Breast epithelium (tissue), 4 donors: Measurements from ENCODE around the gene ARPIN. TPM values are rescaled to one million over a fixed set of nuclear protein-coding genes. Genes with fewer than 3 reads are reported as not detected.
"Not testable (repeated sequence)": the region's sequence is repeated elsewhere in the genome, so short reads cannot be mapped to it uniquely, and the experiment has no call there.

ENCODE experiments used
- DNase-seq, 2 donors: peaks; one replicate each; pipeline ENCODE4 v3.0.0-alpha.2; 2019; ENCODE audit warnings: low spot score in 2 of 2
- H3K27ac ChIP-seq, 2 donors: fragments of 200-600 bp; sonication (generic) in 1 of 2; one replicate each; pipeline ENCODE4 v1.5.1; 2016 to 2019; ENCODE audit warnings: mild to moderate bottlenecking in 1 of 2
- H3K27me3 ChIP-seq, 2 donors: fragments of 200-600 bp; sonication (generic) in 1 of 2; one replicate each; pipeline versions ENCODE4 v1.5.1 to v1.6.0; 2017 to 2019; ENCODE audit warnings: control low read depth in 1 of 2, mild to moderate bottlenecking in 1 of 2
- H3K36me3 ChIP-seq: fragments of 200-600 bp; one replicate; pipeline ENCODE4 v1.5.1; 2019
- H3K4me1 ChIP-seq, 2 donors: fragments of 200-600 bp; sonication (generic); one replicate each; pipeline ENCODE4 v1.5.1; 2016 to 2019; ENCODE audit warnings: control low read depth in 1 of 2
- H3K4me3 ChIP-seq, 3 donors: fragments of 200-600 bp; sonication (generic); 1 replicate in 2 of 3; 2 replicates in 1 of 3; pipeline ENCODE4 v1.5.1; 2016 to 2019; ENCODE audit warnings: mild to moderate bottlenecking in 3 of 3, moderate library complexity in 2 of 3
- H3K9me3 ChIP-seq, 2 donors: fragments of 200-600 bp; sonication (generic) in 1 of 2; one replicate each; pipeline ENCODE4 v1.5.1; 2016 to 2019; ENCODE audit warnings: control low read depth in 1 of 2
- POLR2A ChIP-seq: fragments of 450-650 bp; IDR thresholded peaks from one replicate; pipeline ENCODE4 v1.6.1; 2016; ENCODE audit warnings: antibody characterized with exemption, mild to moderate bottlenecking, moderate library complexity
- POLR2AphosphoS5 ChIP-seq, 3 donors: sonication (generic); formaldehyde crosslinking; IDR thresholded peaks; one replicate each; pipeline ENCODE4 v1.6.1; 2017; ENCODE audit warnings: antibody characterized with exemption in 3 of 3
- intact Hi-C: fragments of 100-400 bp; cut with DNase I; formaldehyde crosslinking; loops from one replicate; pipeline ENCODE4 v1.15.1; 2023; ENCODE audit warnings: low total_unique reads
- total RNA-seq, 3 donors: library from RNA; depleted of rRNA; stranded (reverse); fragments of >200 nt; gene quantifications; one replicate each; pipeline ENCODE4 v1.1.0, GENCODE V29; 2016
- TF ChIP-seq, protein P1 (sequence below), 3 donors: fragments of 450-650 bp; IDR thresholded peaks; one replicate each; pipeline ENCODE4 v1.5.1; 2016 to 2017; ENCODE audit warnings: antibody characterized with exemption in 3 of 3, mild to moderate bottlenecking in 3 of 3, moderate library complexity in 3 of 3

Gene ARPIN
- total RNA-seq, 3 donors from 2014 or later: 14.6 to 22.3 (median 17.0) TPM

DNA sequence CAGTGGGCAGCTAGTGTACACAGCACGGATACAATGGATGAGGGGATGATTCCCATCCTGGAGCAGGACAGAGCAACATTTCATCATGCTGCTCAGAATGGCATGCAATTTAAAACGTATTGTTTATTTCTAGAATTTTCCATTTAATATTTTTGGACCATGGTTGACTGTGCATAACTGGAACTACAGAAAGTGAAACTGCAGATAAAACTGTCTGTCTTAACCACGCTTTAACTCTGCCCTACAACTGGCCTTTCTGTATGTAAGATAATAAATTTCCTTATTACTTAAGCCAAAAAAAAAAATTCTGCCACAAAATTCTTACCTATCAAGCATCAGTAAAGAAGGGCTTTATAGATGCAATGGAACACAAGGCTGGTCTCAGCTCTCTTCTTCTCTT, 52.3 kb downstream of the ARPIN start:
- no peak overlapping the region for H3K27ac ChIP-seq
- DNase-seq: no peak
- no peaks in the 10 kb centered on the region for H3K36me3 ChIP-seq
- intact Hi-C loops: no loop called here
- H3K4me3 ChIP-seq: no peak overlapping the region
- H3K9me3 ChIP-seq: no peaks in the 10 kb centered on the region
- TF ChIP-seq POLR2A (no peak), POLR2AphosphoS5 (IDR thresholded peaks at IDR 0.05) (no peak)
- TF ChIP-seq, protein P1, sequence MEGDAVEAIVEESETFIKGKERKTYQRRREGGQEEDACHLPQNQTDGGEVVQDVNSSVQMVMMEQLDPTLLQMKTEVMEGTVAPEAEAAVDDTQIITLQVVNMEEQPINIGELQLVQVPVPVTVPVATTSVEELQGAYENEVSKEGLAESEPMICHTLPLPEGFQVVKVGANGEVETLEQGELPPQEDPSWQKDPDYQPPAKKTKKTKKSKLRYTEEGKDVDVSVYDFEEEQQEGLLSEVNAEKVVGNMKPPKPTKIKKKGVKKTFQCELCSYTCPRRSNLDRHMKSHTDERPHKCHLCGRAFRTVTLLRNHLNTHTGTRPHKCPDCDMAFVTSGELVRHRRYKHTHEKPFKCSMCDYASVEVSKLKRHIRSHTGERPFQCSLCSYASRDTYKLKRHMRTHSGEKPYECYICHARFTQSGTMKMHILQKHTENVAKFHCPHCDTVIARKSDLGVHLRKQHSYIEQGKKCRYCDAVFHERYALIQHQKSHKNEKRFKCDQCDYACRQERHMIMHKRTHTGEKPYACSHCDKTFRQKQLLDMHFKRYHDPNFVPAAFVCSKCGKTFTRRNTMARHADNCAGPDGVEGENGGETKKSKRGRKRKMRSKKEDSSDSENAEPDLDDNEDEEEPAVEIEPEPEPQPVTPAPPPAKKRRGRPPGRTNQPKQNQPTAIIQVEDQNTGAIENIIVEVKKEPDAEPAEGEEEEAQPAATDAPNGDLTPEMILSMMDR (IDR thresholded peaks at IDR 0.05): no peak
- no peaks in the 10 kb centered on the region for H3K27me3 ChIP-seq
- H3K4me1 ChIP-seq: no peaks in the 10 kb centered on the region

DNA sequence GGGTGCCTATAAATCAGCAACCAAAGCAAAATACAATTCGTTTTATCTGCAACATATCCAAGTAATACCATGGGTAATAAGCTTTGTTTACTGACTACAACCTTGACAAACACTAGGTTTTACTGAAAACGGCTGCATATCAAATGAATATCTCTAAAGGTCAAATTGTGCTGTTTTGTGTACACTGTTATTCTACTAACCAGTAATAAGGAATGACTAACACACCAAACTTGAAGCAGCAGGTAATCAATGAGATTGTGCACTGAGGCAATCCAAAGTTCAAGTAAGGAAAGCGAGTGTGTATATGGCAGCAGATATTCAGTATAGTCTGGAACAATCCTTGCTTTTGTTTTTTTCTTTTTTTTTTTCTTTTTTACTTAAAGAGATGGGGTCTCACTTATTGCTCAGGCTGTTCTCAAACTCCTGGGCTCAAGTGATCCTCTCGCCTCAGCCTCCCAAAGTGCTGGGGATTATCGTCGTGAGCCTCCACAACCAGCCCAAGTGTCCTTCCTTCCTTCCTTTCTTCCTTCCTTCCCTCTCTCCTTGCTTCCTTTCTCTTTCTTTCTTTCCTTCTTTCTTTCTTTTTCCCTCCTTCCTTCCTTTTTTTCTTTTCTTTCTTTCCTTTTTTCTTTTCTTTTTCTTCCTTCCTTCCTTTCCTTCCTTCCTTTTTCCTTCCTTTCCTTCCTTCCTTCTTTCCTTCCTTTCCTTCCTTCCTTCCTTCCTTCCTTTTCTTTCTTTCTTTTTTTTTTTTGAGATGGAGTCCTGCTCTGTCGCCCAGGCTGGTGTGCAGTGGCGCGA, 53.9 kb downstream of the ARPIN start:
- no peaks in the 10 kb centered on the region for H3K4me1 ChIP-seq
- H3K36me3 ChIP-seq: no peaks in the 10 kb centered on the region
- no peak overlapping the region for H3K4me3 ChIP-seq
- TF ChIP-seq, protein P1 (IDR thresholded peaks at IDR 0.05): no peak
- TF ChIP-seq POLR2AphosphoS5 (IDR thresholded peaks at IDR 0.05) (no peak), POLR2A (no peak)
- no peaks in the 10 kb centered on the region for H3K9me3 ChIP-seq
- intact Hi-C loops: no loop called here
- DNase-seq: no peak
- no peaks in the 10 kb centered on the region for H3K27me3 ChIP-seq
- H3K27ac ChIP-seq: no peak overlapping the region

DNA sequence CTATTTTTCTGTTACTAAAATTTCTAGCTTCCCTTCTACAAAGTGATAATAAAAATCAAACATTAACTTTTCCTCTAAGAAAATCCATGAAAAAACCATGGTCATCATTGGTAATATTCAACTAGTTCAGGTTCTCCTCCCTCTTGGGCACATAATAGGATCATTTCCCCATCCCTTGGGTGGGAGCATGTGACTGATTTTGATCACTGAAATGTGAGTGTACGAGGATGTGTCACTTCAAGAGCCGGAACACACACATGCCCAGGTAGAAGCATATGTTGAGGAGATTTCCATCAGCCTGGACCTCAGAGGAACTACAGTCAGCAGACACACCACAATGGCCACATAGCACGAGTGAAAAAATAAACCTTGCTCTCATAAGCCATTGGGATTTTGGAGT, 55.1 kb downstream of the ARPIN start:
- no peak overlapping the region for H3K4me3 ChIP-seq
- TF ChIP-seq, protein P1 (IDR thresholded peaks at IDR 0.05): no peak
- TF ChIP-seq POLR2AphosphoS5 (IDR thresholded peaks at IDR 0.05): no peak
- no peak for TF ChIP-seq POLR2A
- no peak for DNase-seq
- H3K4me1 ChIP-seq: no peaks in the 10 kb centered on the region
- no peaks in the 10 kb centered on the region for H3K27me3 ChIP-seq
- no peak overlapping the region for H3K27ac ChIP-seq
- intact Hi-C loops: no loop called here
- no peaks in the 10 kb centered on the region for H3K36me3 ChIP-seq
- H3K9me3 ChIP-seq: no peaks in the 10 kb centered on the region

DNA sequence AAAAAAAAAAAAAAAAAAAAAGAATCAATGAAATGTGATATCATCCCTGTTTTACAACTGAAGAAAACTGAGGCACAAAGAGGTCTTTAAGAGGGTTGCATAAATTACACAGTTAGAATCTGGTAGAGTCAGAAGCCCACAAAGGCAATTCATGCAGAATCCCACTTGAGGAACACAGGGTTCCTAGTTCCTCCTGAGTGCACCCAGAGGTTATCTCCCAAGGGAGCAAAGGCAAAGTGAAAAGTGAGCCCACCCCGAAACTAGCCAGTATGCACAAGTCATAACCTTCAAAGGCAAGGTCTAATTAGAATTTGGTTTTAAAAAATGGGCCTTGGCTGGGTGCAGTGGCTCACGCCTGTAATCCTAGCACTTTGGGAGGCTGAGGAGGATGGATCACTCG, 56.8 kb downstream of the ARPIN start:
- no peak for DNase-seq
- TF ChIP-seq POLR2AphosphoS5 (IDR thresholded peaks at IDR 0.05): no peak
- TF ChIP-seq, protein P1 (IDR thresholded peaks at IDR 0.05): no peak
- no peak for TF ChIP-seq POLR2A
- no peaks in the 10 kb centered on the region for H3K4me1 ChIP-seq
- H3K27ac ChIP-seq: no peak overlapping the region
- no peak overlapping the region for H3K4me3 ChIP-seq
- H3K36me3 ChIP-seq: no peaks in the 10 kb centered on the region
- no peaks in the 10 kb centered on the region for H3K9me3 ChIP-seq
- H3K27me3 ChIP-seq: no peaks in the 10 kb centered on the region
- intact Hi-C loops: no loop called here

DNA sequence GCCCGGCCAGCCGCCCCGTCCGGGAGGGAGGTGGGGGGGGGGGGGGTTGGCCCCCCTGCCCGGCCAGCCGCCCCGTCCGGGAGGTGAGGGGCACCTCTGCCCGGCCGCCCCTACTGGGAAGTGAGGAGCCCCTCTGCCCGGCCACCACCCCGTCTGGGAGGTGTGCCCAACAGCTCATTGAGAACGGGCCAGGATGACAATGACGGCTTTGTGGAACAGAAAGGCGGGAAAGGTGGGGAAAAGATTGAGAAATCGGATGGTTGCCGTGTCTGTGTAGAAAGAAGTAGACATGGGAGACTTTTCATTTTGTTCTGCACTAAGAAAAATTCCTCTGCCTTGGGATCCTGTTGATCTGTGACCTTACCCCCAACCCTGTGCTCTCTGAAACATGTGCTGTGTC, 57.9 kb downstream of the ARPIN start:
- H3K4me1 ChIP-seq, DNase-seq, intact Hi-C loops, H3K27me3 ChIP-seq, H3K9me3 ChIP-seq, H3K27ac ChIP-seq, H3K36me3 ChIP-seq, H3K4me3 ChIP-seq: not testable (repeated sequence)
